Measurements from ENCODE around the gene FXYD3. TPM values are rescaled to one million over a fixed set of nuclear protein-coding genes. Genes with fewer than 3 reads are reported as not detected.
A peak's percentile ranks its signal among the peaks of the same experiment; 100 is the strongest.

Gene FXYD3
- total RNA-seq, 1 donor from 2014 or later: not detected

- H3F3A ChIP-seq (ENCODE audit: low read depth): no peaks in the 10 kb centered on the region
- H3K4me2 ChIP-seq: no peak overlapping the region
- H4K20me1 ChIP-seq (ENCODE audit: low read depth): no peaks in the 10 kb centered on the region
- no peaks in the 10 kb centered on the region for H3K79me2 ChIP-seq (ENCODE audit: low read depth)
- no peak overlapping the region for H3K9ac ChIP-seq
- no peak overlapping the region for H3K27ac ChIP-seq
- peaks cover 8% of the 10 kb centered on the region for H3K27me3 ChIP-seq
- TF ChIP-seq CTCF (IDR thresholded peaks at IDR 0.05): no peak
- TF ChIP-seq EZH2 (IDR thresholded peaks at IDR 0.05): no peak
- no peak for TF ChIP-seq EZH2phosphoT487 (IDR thresholded peaks at IDR 0.05)
- no peak overlapping the region for H3K4me3 ChIP-seq
- H2AFZ ChIP-seq (replicated peaks): no peak overlapping the region
- no peaks in the 10 kb centered on the region for H3K36me3 Mint-ChIP-seq
- no peak overlapping the region for H3K4me3 Mint-ChIP-seq
- H3K9me3 Mint-ChIP-seq: no peaks in the 10 kb centered on the region
- no peak overlapping the region for H3K27ac Mint-ChIP-seq
- peaks cover 8% of the 10 kb centered on the region for H3K27me3 Mint-ChIP-seq (ENCODE audit: insufficient read depth, low read depth)
- no peaks in the 10 kb centered on the region for H3K4me1 ChIP-seq
- no peaks in the 10 kb centered on the region for H3K36me3 ChIP-seq
- DNase-seq (ENCODE audit: low spot score): no peak
- no peaks in the 10 kb centered on the region for H3K9me3 ChIP-seq (ENCODE audit: low read depth)
- H3K4me1 Mint-ChIP-seq: no peaks in the 10 kb centered on the region
Measured at GRCh38 chr19:35088131-35088913, 27.3 kb upstream of the FXYD3 start.

GRCh38 chr19:35089554-35089953 lies 26.1 kb upstream of the FXYD3 start:
- Histone ChIP-seq H3K27ac (no peak overlapping the region), H3K9ac (no peak overlapping the region), H3K27me3 (peaks cover 8% of the 10 kb centered on the region), H3F3A (ENCODE audit: low read depth) (no peaks in the 10 kb centered on the region), H3K9me3 (ENCODE audit: low read depth) (no peaks in the 10 kb centered on the region), H3K4me2 (no peak overlapping the region), H3K79me2 (ENCODE audit: low read depth) (no peaks in the 10 kb centered on the region), H3K4me1 (no peaks in the 10 kb centered on the region), H3K36me3 (no peaks in the 10 kb centered on the region), H2AFZ (replicated peaks) (no peak overlapping the region), H3K4me3 (no peak overlapping the region), H4K20me1 (ENCODE audit: low read depth) (no peaks in the 10 kb centered on the region)
- H3K9me3 Mint-ChIP-seq: no peaks in the 10 kb centered on the region
- peaks cover 8% of the 10 kb centered on the region for H3K27me3 Mint-ChIP-seq (ENCODE audit: insufficient read depth, low read depth)
- no peak overlapping the region for H3K27ac Mint-ChIP-seq
- DNase-seq (ENCODE audit: low spot score): no peak
- no peaks in the 10 kb centered on the region for H3K4me1 Mint-ChIP-seq
- TF ChIP-seq CTCF (IDR thresholded peaks at IDR 0.05): no peak
- TF ChIP-seq EZH2phosphoT487 (IDR thresholded peaks at IDR 0.05): no peak
- no peak overlapping the region for H3K4me3 Mint-ChIP-seq
- H3K36me3 Mint-ChIP-seq: no peaks in the 10 kb centered on the region

- H3K4me1 Mint-ChIP-seq: no peaks in the 10 kb centered on the region
- no peak overlapping the region for H3K27ac Mint-ChIP-seq
- DNase-seq (ENCODE audit: low spot score): no peak
- Histone ChIP-seq H3K27me3 (peaks cover 8% of the 10 kb centered on the region), H3K9ac (no peak overlapping the region), H2AFZ (replicated peaks) (peak overlapping the region; percentile 98), H3K79me2 (ENCODE audit: low read depth) (no peaks in the 10 kb centered on the region), H3K4me2 (peak overlapping the region; percentile 54), H3K4me3 (no peak overlapping the region), H3K36me3 (no peaks in the 10 kb centered on the region), H3K27ac (no peak overlapping the region), H3K9me3 (ENCODE audit: low read depth) (no peaks in the 10 kb centered on the region), H3K4me1 (no peaks in the 10 kb centered on the region), H4K20me1 (ENCODE audit: low read depth) (no peaks in the 10 kb centered on the region), H3F3A (ENCODE audit: low read depth) (no peaks in the 10 kb centered on the region)
- peaks cover 8% of the 10 kb centered on the region for H3K27me3 Mint-ChIP-seq (ENCODE audit: insufficient read depth, low read depth)
- H3K4me3 Mint-ChIP-seq: no peak overlapping the region
- TF ChIP-seq CTCF (IDR thresholded peaks at IDR 0.05) (no peak), EZH2 (IDR thresholded peaks at IDR 0.05) (no peak)
- no peaks in the 10 kb centered on the region for H3K9me3 Mint-ChIP-seq
- H3K36me3 Mint-ChIP-seq: no peaks in the 10 kb centered on the region
Measured at GRCh38 chr19:35090160-35090505, 25.5 kb upstream of the FXYD3 start.
